GM21367 (cell line): ENCODE data around the gene ZIC2.

Experiments used
- ATAC-seq: cut with Tn5 transposase; IDR thresholded peaks from one replicate; pipeline ENCODE4 v1.9.1; 2021; ENCODE audit not compliant: unreplicated experiment

ZIC2 gene

DNA sequence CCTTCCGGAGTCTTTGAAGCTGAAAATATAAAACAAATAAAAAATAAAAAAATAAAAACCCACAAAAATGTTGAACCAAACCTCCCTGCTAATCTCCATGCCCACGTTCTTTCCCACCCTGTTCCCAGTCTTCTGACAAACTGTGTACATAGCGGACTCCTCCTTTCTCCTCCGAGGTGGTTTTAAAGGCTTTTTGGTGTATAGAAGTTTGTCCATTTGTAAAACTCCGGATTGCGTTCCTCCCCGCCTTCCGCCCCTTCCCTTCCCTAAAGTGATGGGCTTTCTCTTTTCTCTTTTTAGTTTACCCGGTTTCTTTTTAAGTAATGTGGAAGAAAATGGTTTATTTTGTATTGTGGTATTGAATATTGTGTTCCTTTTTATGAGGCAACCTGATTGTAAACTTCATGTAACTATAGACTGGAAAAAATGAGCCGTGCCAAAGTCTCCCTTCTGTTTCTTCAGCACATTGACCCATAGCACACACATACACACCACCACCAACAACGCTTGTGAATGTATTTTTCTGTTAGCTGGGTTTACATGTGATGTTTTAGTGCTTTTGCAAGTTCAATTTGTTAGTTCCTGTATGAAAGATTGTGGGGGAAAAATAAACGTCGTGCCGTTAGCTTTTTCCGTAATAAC, 4.4 kb downstream of the ZIC2 start:
- no peak for ATAC-seq

DNA sequence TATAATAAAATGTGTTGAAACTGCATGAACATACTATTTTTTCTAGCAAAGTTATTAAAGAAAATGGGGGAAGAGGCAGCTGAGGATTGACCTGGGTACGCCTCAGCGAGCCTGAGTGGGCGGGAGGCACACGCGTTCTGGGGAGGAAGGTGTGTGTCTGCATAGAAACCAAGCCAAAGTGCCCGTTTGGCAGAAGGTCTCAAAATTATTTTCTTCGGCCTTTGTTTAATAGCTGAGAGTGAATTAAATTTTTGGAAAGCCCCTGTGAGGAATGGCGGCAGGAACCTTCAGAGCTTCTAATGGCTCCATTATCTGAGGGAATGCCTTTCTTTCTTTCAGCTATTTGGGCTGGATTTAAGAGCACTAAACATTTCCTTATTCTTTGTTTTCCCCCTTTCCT, 5.2 kb downstream of the ZIC2 start:
- no peak for ATAC-seq

- no peak for ATAC-seq
These were observed 5.8 kb downstream of the ZIC2 start for GRCh38 chr13:99987154-99988019.

DNA sequence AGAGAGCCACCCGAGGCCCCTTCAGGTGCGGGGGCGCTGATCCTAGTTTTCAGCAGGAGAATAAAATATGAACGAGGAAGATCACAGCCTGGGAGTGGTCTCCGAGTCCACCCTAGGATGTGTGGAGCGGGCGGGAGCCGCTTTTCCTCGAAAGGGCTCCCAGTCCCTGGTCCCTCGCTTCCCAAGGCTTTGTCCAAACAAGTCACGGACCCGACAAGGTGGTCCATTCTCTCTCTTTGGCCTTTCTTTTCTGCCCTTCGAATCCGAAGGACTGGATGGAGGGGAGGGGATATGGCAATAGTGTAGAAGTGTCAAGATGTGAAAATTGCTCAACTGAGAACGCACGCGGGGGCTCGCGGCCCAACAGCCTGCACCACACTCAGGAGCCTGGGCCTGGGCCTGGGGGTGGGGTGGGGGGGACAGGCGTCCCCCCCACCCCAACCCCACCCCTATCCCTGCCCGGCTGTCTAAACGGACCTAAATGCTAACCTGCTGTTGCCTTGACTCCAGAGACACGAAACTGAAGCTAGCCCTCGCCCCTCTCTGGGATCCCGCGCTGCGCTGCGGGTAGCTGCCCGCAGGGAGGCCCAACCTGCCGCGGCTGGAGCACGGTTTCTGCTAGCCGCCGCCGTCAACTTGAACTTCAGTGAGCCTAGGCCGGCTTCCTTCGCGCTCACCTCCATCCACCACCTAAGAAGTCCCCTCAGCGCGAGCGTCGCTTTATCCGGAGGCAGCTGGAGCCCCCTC, 7.1 kb downstream of the ZIC2 start:
- no peak for ATAC-seq

- ATAC-seq: no peak
These were observed 7.9 kb downstream of the ZIC2 start for GRCh38 chr13:99989276-99990125.

GRCh38 chr13:99990126-99990977, 8.8 kb downstream of the ZIC2 start:
- ATAC-seq: no peak

DNA sequence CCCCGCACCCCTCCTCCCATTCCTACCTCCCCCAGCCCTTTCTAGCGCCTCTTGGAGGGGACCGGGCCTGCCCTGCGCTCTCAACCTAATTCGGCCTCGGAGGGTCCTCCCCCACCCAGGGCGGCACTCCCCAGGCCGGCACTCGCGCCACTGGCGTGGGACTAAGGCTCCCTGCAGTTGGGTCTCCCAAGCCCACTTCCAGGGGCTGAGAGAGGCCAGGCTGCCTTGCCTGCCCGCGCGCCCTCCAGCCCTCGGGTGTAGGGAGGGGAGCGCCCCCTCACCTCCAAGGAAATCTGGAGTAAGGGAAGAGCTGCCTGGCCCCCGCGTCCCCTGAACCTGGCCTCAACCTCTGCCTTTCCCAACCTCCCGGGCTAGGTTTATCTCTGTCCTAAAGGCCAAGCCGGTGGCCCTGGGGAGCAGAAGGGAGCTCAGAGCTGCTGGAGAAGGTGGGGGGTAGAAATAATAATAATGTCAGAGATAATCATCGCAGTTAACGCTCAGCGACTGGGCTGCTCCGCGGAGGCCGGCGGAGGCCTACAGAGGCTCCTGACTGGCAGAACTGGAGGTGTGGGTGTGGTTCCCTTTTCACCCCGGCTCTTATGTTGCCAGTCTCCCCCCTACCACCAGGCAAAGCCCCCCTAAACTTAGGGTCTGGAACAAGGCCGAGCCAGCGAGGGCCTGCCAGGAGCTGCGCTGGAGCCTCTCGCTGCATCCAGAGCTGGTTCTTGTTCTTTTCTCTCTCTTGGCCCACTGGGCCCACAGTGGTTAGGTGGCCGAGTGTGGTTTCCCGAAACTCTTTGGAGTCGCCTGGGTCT, 9.6 kb downstream of the ZIC2 start:
- ATAC-seq: no peak

- no peak for ATAC-seq
These were observed 10.5 kb downstream of the ZIC2 start for GRCh38 chr13:99991828-99992775.

DNA sequence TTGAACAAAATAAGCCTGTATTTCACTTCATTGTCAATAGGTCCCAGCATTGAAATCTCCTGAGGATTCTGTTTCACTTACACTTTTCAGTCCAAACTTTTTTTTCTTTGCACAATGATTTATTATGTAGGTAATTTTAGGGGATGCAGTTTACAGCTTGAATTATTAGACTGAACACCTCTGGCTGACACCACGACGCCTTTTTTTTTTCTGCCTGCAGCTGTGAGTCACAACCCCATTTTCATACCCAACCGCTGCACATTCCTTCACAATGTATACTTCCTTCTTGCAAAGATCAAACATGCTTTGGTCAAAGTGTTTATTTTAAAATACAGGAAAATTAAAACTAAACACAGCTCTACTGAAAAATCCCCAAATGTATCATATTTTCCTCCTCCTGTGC, 11.4 kb downstream of the ZIC2 start:
- no peak for ATAC-seq

- ATAC-seq: no peak
These were observed 12.4 kb downstream of the ZIC2 start for GRCh38 chr13:99993660-99994637.

- ATAC-seq: no peak
These were observed 13.0 kb downstream of the ZIC2 start for GRCh38 chr13:99994638-99995020.

GRCh38 chr13:99995104-99995588, 13.6 kb downstream of the ZIC2 start:
- ATAC-seq: no peak

DNA sequence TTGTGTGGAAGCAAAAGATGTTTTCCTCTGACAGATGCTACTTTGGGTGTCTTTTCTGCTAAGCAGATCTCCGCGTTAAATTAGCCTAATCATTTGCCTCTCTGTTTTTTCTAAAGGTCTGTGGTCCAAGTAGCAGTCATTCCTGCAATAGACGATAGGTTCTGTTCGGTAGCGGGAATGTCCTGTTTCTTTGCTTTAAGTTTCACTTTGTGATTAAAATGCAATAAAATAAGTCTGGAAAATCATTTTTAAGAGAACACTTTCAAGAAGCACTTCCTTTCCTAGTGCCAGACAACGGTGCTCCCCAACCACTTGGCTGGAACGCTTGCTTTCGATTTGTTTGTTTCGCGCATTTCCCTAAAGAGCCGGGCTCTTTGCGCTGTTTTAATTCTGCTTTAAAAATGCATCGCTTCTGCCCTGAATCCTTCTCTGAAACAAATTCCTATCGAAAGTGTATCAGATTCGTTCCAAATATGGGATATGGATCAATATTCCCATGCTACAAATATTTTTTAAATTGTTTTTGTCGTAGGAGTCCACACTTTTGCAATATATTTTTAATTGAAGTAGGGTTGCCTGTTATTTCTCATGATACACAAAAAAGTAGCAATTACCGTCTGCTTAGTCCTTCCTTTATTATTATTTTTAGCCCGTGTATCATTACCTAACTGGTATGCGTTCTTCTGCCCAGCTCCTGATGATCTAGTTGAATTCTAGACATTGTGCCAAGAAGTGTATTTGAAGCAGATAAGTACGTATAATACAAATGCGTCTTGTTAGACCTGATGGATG, 14.2 kb downstream of the ZIC2 start:
- no peak for ATAC-seq

- ATAC-seq: no peak
These were observed 14.9 kb downstream of the ZIC2 start for GRCh38 chr13:99996381-99996973.

- ATAC-seq: no peak
These were observed 16.2 kb downstream of the ZIC2 start for GRCh38 chr13:99997702-99998214.
